GM12878 (cell line): ENCODE data around the gene OVOL1. TPM values are rescaled to one million over a fixed set of nuclear protein-coding genes. Genes with fewer than 3 reads are reported as not detected.

Experiments
- ATAC-seq: fragments of 200-7000 bp; cut with Tn5 transposase; 3 replicates; pipeline ENCODE4 v1.9.1; 2020; ENCODE audit warnings: mild to moderate bottlenecking, moderate library complexity
- BruUV-seq: library from RNA; stranded (reverse); fragments of 400-500 nt; replicated peaks from 2 replicates; lab custom pipeline; 2021; lab: Mats Ljungman, UMichigan
- CTCF ChIA-PET: fragments of 300-600 bp; sonication (Branson Sonifier 250); formaldehyde crosslinking; extraction: SDS; loops from one replicate; lab custom pipeline; 2021; ENCODE audit warnings: inconsistent platforms; lab: Yijun Ruan, JAX
- POLR2A ChIA-PET: fragments of 350-600 bp; formaldehyde crosslinking; extraction: SDS; loops from one replicate; lab custom pipeline; 2021; ENCODE audit warnings: inconsistent platforms; lab: Charles Lee
- RAD21 ChIA-PET: fragments of 300-600 bp; sonication (Branson Sonifier 250); formaldehyde crosslinking; loops from one replicate; lab custom pipeline; 2023; ENCODE audit warnings: antibody characterized with exemption; ENCODE audit not compliant: unreplicated experiment; lab: Charles Lee
- SMC1A ChIA-PET: fragments of 300-600 bp; sonication (Branson Sonifier 250); formaldehyde crosslinking; loops from one replicate; lab custom pipeline; 2023; ENCODE audit not compliant: unreplicated experiment, uncharacterized antibody; lab: Charles Lee
- DNase-seq: peaks from one replicate; pipeline ENCODE4 v3.0.0-alpha.2; 2011; ENCODE audit warnings: low read depth, low spot score
- FAIRE-seq: peaks from 3 replicates; lab custom pipeline; 2011; peaks lifted over from hg19 to GRCh38; lab: Jason Lieb, UNC
- H2AFZ ChIP-seq: 2 replicates; pipeline ENCODE4 v1.6.0; 2011; ENCODE audit warnings: low read depth, low read length, control low read depth; ENCODE audit not compliant: control insufficient read depth
- H3K27ac ChIP-seq: 2 replicates; pipeline ENCODE4 v1.5.1; 2011; ENCODE audit warnings: control low read depth; ENCODE audit not compliant: control insufficient read depth, insufficient read depth
- H3K27me3 ChIP-seq, 2 experiments: replicated peaks in 1 of 2; 2 replicates each; pipeline versions ENCODE4 v1.6.0 to v1.6.1; 2011; ENCODE audit warnings: low read length in 1 of 2; ENCODE audit not compliant: control insufficient read depth in 2 of 2, insufficient read depth in 2 of 2
- H3K36me3 ChIP-seq, 2 experiments: 2 replicates each; pipeline ENCODE4 v1.5.1; 2011; ENCODE audit warnings: low read length in 1 of 2; ENCODE audit not compliant: control insufficient read depth in 2 of 2, insufficient read depth in 2 of 2
- H3K4me1 ChIP-seq: 2 replicates; pipeline ENCODE4 v1.6.1; 2011; ENCODE audit warnings: mild to moderate bottlenecking, low read length, moderate library complexity, mixed read lengths; ENCODE audit not compliant: control insufficient read depth, insufficient read depth
- H3K4me2 ChIP-seq: 2 replicates; pipeline ENCODE4 v1.6.0; 2011; ENCODE audit warnings: control low read depth; ENCODE audit not compliant: control insufficient read depth, insufficient read depth
- H3K4me3 ChIP-seq: fragments of 200-600 bp; sonication (generic); 2 replicates; pipeline ENCODE4 v1.5.1; 2016
- H3K79me2 ChIP-seq: 2 replicates; pipeline ENCODE4 v1.6.0; 2011; ENCODE audit warnings: low read length; ENCODE audit not compliant: control insufficient read depth, insufficient read depth
- H3K9ac ChIP-seq: 2 replicates; pipeline ENCODE4 v1.8.0; 2011; ENCODE audit warnings: low read length, control low read depth, mixed read lengths; ENCODE audit not compliant: control insufficient read depth, insufficient read depth
- H3K9me3 ChIP-seq: replicated peaks from 3 replicates; pipeline ENCODE4 v1.5.1; 2011; ENCODE audit warnings: mild to moderate bottlenecking, low read length; ENCODE audit not compliant: control insufficient read depth, insufficient read depth
- H4K20me1 ChIP-seq: 2 replicates; pipeline ENCODE4 v1.6.0; 2011; ENCODE audit not compliant: control insufficient read depth, insufficient read depth
- CREM ChIP-seq: IDR thresholded peaks from 2 replicates; pipeline ENCODE4 v1.6.1; 2014; ENCODE audit warnings: antibody characterized with exemption, low read depth
- MEF2B ChIP-seq: fragments of 450-650 bp; IDR thresholded peaks from 2 replicates; pipeline ENCODE4 v1.6.1; 2018; ENCODE audit warnings: mild to moderate bottlenecking, moderate library complexity; ENCODE audit not compliant: partially characterized antibody, poor library complexity, severe bottlenecking
- whole genome bisulfite sequencing: methylation state at CpG from one replicate; pipeline ENCODE4 v1.1.6; 2016; ENCODE audit warnings: low lambda C conversion rate; ENCODE audit not compliant: insufficient replicate concordance, insufficient coverage; ENCODE audit errors: missing lambda C conversion rate; 5-methylcytosine and 5-hydroxymethylcytosine counted together
- in situ Hi-C: fragments of 300-500 bp; cut with MboI; formaldehyde crosslinking; loops from 9 replicates; pipeline ENCODE4 v1.14.3; 2018; ENCODE audit warnings: mixed read lengths
- intact Hi-C: fragments of 100-400 bp; cut with micrococcal nuclease; formaldehyde crosslinking; loops from one replicate; pipeline ENCODE4 v1.14.2; 2022; ENCODE audit not compliant: unreplicated experiment
- polyA plus RNA-seq, 11 experiments: library from polyadenylated mRNA; depleted of rRNA in 4 of 11; unstranded in 6 of 11; stranded (reverse) in 5 of 11; fragments of >200 nt; fragmentation: Nextera tagmentation in 4 of 11; fragmentation: Illumina TruSeq in 1 of 11; extraction: Ambion mirVana in 4 of 11; extraction: Trizol in 1 of 11; gene quantifications; 1 replicate in 1 of 11; 2 replicates in 10 of 11; pipeline versions ENCODE4 v1.2.1 to v1.2.3, GENCODE V29; 2011 to 2016; ENCODE audit warnings: inconsistent platforms in 2 of 11, missing spikeins in 2 of 11, low read depth in 1 of 11
- total RNA-seq, 4 experiments: library from RNA; depleted of rRNA in 3 of 4; stranded (reverse); fragments of >200 nt in 3 of 4; fragmentation: Illumina TruSeq in 1 of 4; extraction: Trizol in 1 of 4; gene quantifications; 2 replicates each; pipeline versions ENCODE4 v1.2.1 to v1.2.3, GENCODE V29; 2013 to 2021
- TF ChIP-seq, protein P1 (sequence below): fragments of 450-650 bp; IDR thresholded peaks from 2 replicates; pipeline ENCODE4 v1.6.1; 2017; ENCODE audit warnings: mild to moderate bottlenecking, low read depth, inconsistent platforms; ENCODE audit not compliant: poor library complexity, severe bottlenecking
- TF ChIP-seq, protein P2 (sequence below): fragments of 450-650 bp; IDR thresholded peaks from 2 replicates; pipeline ENCODE4 v1.6.1; 2018; ENCODE audit warnings: borderline replicate concordance, mild to moderate bottlenecking; ENCODE audit not compliant: partially characterized antibody
- TF ChIP-seq, protein P3 (sequence below): fragments of 450-650 bp; IDR thresholded peaks from 2 replicates; pipeline ENCODE4 v1.6.1; 2014; ENCODE audit warnings: mild to moderate bottlenecking
- TF ChIP-seq, protein P4 (sequence below): fragments of 450-650 bp; IDR thresholded peaks from 2 replicates; pipeline ENCODE4 v1.6.1; 2017; ENCODE audit warnings: mild to moderate bottlenecking, moderate library complexity

Gene OVOL1
- total and polyA plus RNA-seq, 10 of the 15 experiments (the other 5 are each of a cell fraction or from before 2014, with no cell fraction given): 0.04 to 0.96 (median 0.09) TPM; not detected in 7

DNA sequence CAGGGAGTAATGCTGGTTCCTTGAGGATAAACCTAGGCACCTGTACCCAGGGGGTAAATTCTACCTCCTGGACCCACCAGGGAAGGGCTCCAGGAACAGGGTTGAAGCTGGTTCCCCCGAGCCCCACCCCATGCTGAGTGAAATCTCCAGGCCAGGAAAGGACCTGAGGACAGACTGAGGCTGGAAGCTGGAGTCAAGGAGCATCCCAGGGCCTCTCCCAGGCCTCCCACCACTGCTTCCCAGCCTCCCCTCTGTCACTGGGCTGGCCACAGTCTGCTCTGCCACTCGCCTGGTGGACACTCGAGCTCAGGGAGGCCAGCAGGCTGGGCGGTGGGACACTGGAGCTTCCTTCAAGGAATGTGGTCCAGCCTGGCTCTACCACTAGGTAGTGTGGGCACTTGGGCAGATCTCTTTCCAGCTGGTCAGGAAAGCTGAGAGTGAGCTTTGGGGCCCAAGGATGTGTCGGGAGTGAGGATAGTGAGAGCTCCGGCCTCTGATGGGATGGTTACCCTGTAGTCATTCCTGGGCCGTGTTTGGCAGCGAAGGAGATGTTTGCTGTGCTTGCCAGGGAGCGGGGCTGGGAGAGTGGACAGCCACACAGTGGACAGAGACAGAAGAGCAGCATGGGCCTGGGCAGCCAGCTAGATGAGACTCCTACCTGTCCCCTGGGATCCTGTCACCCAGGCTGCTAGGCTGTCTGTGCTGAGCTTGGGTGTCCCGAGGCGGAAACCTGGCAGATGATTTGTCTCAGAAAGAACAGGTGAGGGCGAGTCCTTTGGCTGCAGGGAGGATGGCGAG lies 3.4 kb downstream of the OVOL1 start:
- H3K4me3 ChIP-seq: no peak overlapping the region
- no peak overlapping the region for H3K9ac ChIP-seq
- ChIA-PET SMC1A (interaction anchor here (0.8 to 2.7 kb wide), 5 partner anchors 11 to 27 kb away, joined by 3 to 17 read pairs (median 4); no protein-coding TSS in a partner anchor), RAD21 (interaction anchor here (0.9 to 2.7 kb wide), 4 partner anchors 10 to 28 kb away, joined by 3 to 24 read pairs (median 6); partner anchors contain the start of gene AP5B1), POLR2A (interaction anchor here (0.6 to 5.8 kb wide), 9 partner anchors 10 to 409 kb away, joined by 3 to 27 read pairs (median 4); no protein-coding TSS in a partner anchor), CTCF (interaction anchor here (0.6 to 5.9 kb wide), 6 partner anchors 10 to 94 kb away, joined by 3 to 62 read pairs (median 6); partner anchors contain the start of genes AP5B1 and MUS81)
- DNase-seq: no peak
- peaks cover 11 to 12% of the 10 kb centered on the region in 2 experiments; a peak in 3 of 4 replicates for H3K27me3 ChIP-seq
- H3K79me2 ChIP-seq: no peaks in the 10 kb centered on the region
- no peaks in the 10 kb centered on the region for H4K20me1 ChIP-seq
- peaks cover 34% of the 10 kb centered on the region for H3K4me1 ChIP-seq
- H2AFZ ChIP-seq: no peak overlapping the region
- WGBS: 67% methylated on average over 13 of the region's 13 CpGs
- no peak for FAIRE-seq
- H3K36me3 ChIP-seq: no peaks in the 10 kb centered on the region
- no TSS peak for BruUV-seq
- no peak overlapping the region for H3K27ac ChIP-seq
- no peak overlapping the region for H3K4me2 ChIP-seq
- intact Hi-C loops: no loop called here
- in situ Hi-C loops: no loop called here
- ATAC-seq: no peak
- H3K9me3 ChIP-seq: no peaks in the 10 kb centered on the region
- TF ChIP-seq, protein P1, sequence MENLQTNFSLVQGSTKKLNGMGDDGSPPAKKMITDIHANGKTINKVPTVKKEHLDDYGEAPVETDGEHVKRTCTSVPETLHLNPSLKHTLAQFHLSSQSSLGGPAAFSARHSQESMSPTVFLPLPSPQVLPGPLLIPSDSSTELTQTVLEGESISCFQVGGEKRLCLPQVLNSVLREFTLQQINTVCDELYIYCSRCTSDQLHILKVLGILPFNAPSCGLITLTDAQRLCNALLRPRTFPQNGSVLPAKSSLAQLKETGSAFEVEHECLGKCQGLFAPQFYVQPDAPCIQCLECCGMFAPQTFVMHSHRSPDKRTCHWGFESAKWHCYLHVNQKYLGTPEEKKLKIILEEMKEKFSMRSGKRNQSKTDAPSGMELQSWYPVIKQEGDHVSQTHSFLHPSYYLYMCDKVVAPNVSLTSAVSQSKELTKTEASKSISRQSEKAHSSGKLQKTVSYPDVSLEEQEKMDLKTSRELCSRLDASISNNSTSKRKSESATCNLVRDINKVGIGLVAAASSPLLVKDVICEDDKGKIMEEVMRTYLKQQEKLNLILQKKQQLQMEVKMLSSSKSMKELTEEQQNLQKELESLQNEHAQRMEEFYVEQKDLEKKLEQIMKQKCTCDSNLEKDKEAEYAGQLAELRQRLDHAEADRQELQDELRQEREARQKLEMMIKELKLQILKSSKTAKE: no peak
- TF ChIP-seq, protein P2, sequence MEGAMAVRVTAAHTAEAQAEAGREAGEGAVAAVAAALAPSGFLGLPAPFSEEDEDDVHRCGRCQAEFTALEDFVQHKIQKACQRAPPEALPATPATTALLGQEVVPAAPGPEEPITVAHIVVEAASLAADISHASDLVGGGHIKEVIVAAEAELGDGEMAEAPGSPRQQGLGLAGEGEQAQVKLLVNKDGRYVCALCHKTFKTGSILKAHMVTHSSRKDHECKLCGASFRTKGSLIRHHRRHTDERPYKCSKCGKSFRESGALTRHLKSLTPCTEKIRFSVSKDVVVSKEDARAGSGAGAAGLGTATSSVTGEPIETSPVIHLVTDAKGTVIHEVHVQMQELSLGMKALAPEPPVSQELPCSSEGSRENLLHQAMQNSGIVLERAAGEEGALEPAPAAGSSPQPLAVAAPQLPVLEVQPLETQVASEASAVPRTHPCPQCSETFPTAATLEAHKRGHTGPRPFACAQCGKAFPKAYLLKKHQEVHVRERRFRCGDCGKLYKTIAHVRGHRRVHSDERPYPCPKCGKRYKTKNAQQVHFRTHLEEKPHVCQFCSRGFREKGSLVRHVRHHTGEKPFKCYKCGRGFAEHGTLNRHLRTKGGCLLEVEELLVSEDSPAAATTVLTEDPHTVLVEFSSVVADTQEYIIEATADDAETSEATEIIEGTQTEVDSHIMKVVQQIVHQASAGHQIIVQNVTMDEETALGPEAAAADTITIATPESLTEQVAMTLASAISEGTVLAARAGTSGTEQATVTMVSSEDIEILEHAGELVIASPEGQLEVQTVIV: no peak
- TF ChIP-seq CREM (no peak), MEF2B (no peak)
- TF ChIP-seq, protein P3, sequence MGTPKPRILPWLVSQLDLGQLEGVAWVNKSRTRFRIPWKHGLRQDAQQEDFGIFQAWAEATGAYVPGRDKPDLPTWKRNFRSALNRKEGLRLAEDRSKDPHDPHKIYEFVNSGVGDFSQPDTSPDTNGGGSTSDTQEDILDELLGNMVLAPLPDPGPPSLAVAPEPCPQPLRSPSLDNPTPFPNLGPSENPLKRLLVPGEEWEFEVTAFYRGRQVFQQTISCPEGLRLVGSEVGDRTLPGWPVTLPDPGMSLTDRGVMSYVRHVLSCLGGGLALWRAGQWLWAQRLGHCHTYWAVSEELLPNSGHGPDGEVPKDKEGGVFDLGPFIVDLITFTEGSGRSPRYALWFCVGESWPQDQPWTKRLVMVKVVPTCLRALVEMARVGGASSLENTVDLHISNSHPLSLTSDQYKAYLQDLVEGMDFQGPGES: no peak
- TF ChIP-seq, protein P4, sequence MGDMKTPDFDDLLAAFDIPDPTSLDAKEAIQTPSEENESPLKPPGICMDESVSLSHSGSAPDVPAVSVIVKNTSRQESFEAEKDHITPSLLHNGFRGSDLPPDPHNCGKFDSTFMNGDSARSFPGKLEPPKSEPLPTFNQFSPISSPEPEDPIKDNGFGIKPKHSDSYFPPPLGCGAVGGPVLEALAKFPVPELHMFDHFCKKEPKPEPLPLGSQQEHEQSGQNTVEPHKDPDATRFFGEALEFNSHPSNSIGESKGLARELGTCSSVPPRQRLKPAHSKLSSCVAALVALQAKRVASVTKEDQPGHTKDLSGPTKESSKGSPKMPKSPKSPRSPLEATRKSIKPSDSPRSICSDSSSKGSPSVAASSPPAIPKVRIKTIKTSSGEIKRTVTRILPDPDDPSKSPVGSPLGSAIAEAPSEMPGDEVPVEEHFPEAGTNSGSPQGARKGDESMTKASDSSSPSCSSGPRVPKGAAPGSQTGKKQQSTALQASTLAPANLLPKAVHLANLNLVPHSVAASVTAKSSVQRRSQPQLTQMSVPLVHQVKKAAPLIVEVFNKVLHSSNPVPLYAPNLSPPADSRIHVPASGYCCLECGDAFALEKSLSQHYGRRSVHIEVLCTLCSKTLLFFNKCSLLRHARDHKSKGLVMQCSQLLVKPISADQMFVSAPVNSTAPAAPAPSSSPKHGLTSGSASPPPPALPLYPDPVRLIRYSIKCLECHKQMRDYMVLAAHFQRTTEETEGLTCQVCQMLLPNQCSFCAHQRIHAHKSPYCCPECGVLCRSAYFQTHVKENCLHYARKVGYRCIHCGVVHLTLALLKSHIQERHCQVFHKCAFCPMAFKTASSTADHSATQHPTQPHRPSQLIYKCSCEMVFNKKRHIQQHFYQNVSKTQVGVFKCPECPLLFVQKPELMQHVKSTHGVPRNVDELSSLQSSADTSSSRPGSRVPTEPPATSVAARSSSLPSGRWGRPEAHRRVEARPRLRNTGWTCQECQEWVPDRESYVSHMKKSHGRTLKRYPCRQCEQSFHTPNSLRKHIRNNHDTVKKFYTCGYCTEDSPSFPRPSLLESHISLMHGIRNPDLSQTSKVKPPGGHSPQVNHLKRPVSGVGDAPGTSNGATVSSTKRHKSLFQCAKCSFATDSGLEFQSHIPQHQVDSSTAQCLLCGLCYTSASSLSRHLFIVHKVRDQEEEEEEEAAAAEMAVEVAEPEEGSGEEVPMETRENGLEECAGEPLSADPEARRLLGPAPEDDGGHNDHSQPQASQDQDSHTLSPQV: no peak
